HL-60 (cell line): ENCODE measurements around the gene SLC39A12.

Source experiments
- DNase-seq, 2 experiments: peaks; one replicate each; pipeline ENCODE4 v3.0.0-alpha.2; 2010 to 2020; ENCODE audit warnings: low read depth in 1 of 2, low spot score in 1 of 2
- H3K27ac ChIP-seq: fragments of 250-450 bp; sonication (Bioruptor Pico); replicated peaks from 2 replicates; pipeline ENCODE4 v1.5.1; 2020; ENCODE audit warnings: mild to moderate bottlenecking, moderate library complexity
- H3K27me3 ChIP-seq: fragments of 250-450 bp; sonication (Bioruptor Pico); 2 replicates; pipeline ENCODE4 v1.5.1; 2021; ENCODE audit warnings: mild to moderate bottlenecking, moderate library complexity; ENCODE audit not compliant: insufficient read depth, poor library complexity, severe bottlenecking
- H3K4me3 ChIP-seq: replicated peaks from 2 replicates; pipeline ENCODE4 v1.5.1; 2011; ENCODE audit warnings: mild to moderate bottlenecking, control low read depth, low read length; ENCODE audit not compliant: insufficient read depth
- GABPA ChIP-seq: IDR thresholded peaks from 2 replicates; pipeline ENCODE4 v1.6.1; 2012; ENCODE audit warnings: low read depth
- POLR2AphosphoS5 ChIP-seq: IDR thresholded peaks from 2 replicates; pipeline ENCODE4 v1.6.1; 2012; ENCODE audit warnings: low read depth
- SPI1 ChIP-seq: IDR thresholded peaks from 2 replicates; pipeline ENCODE4 v1.6.1; 2012; ENCODE audit warnings: low read depth, mild to moderate bottlenecking, borderline replicate concordance
- TF ChIP-seq, protein P1 (sequence below): IDR thresholded peaks from one replicate; pipeline ENCODE4 v1.5.1; 2011; ENCODE audit warnings: low read length, control low read depth, inconsistent platforms; ENCODE audit not compliant: insufficient read depth
- TF ChIP-seq, protein P2 (sequence below): IDR thresholded peaks from 2 replicates; pipeline ENCODE4 v1.6.1; 2012; ENCODE audit warnings: low read depth; ENCODE audit not compliant: insufficient replicate concordance

The SLC39A12 gene

GRCh38 chr10:18085855-18086254, 134.1 kb downstream of the SLC39A12 start:
- no peak for DNase-seq
- H3K27ac ChIP-seq, result no peak overlapping the region
- no peak for TF ChIP-seq GABPA
- no peak for TF ChIP-seq POLR2AphosphoS5
- TF ChIP-seq SPI1, result no peak
- TF ChIP-seq, protein P1, sequence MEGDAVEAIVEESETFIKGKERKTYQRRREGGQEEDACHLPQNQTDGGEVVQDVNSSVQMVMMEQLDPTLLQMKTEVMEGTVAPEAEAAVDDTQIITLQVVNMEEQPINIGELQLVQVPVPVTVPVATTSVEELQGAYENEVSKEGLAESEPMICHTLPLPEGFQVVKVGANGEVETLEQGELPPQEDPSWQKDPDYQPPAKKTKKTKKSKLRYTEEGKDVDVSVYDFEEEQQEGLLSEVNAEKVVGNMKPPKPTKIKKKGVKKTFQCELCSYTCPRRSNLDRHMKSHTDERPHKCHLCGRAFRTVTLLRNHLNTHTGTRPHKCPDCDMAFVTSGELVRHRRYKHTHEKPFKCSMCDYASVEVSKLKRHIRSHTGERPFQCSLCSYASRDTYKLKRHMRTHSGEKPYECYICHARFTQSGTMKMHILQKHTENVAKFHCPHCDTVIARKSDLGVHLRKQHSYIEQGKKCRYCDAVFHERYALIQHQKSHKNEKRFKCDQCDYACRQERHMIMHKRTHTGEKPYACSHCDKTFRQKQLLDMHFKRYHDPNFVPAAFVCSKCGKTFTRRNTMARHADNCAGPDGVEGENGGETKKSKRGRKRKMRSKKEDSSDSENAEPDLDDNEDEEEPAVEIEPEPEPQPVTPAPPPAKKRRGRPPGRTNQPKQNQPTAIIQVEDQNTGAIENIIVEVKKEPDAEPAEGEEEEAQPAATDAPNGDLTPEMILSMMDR, result no peak
- TF ChIP-seq, protein P2, sequence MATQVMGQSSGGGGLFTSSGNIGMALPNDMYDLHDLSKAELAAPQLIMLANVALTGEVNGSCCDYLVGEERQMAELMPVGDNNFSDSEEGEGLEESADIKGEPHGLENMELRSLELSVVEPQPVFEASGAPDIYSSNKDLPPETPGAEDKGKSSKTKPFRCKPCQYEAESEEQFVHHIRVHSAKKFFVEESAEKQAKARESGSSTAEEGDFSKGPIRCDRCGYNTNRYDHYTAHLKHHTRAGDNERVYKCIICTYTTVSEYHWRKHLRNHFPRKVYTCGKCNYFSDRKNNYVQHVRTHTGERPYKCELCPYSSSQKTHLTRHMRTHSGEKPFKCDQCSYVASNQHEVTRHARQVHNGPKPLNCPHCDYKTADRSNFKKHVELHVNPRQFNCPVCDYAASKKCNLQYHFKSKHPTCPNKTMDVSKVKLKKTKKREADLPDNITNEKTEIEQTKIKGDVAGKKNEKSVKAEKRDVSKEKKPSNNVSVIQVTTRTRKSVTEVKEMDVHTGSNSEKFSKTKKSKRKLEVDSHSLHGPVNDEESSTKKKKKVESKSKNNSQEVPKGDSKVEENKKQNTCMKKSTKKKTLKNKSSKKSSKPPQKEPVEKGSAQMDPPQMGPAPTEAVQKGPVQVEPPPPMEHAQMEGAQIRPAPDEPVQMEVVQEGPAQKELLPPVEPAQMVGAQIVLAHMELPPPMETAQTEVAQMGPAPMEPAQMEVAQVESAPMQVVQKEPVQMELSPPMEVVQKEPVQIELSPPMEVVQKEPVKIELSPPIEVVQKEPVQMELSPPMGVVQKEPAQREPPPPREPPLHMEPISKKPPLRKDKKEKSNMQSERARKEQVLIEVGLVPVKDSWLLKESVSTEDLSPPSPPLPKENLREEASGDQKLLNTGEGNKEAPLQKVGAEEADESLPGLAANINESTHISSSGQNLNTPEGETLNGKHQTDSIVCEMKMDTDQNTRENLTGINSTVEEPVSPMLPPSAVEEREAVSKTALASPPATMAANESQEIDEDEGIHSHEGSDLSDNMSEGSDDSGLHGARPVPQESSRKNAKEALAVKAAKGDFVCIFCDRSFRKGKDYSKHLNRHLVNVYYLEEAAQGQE, result no peak
- no peak overlapping the region for H3K4me3 ChIP-seq
- no peaks in the 10 kb centered on the region for H3K27me3 ChIP-seq

- DNase-seq, result no peak
- Histone ChIP-seq H3K27ac (no peak overlapping the region), H3K27me3 (no peaks in the 10 kb centered on the region), H3K4me3 (no peak overlapping the region)
- no peak for TF ChIP-seq POLR2AphosphoS5
- no peak for TF ChIP-seq GABPA
- TF ChIP-seq, protein P2, result no peak
- TF ChIP-seq SPI1, result no peak
- TF ChIP-seq, protein P1, result no peak
Measured at GRCh38 chr10:18086746-18087145, 135.0 kb downstream of the SLC39A12 start.

GRCh38 chr10:18087355-18087754, 135.6 kb downstream of the SLC39A12 start:
- H3K4me3 ChIP-seq, result no peak overlapping the region
- no peaks in the 10 kb centered on the region for H3K27me3 ChIP-seq
- TF ChIP-seq SPI1, result no peak
- TF ChIP-seq, protein P1, result no peak
- TF ChIP-seq, protein P2, result no peak
- no peak for TF ChIP-seq GABPA
- no peak for TF ChIP-seq POLR2AphosphoS5
- DNase-seq, result no peak
- no peak overlapping the region for H3K27ac ChIP-seq
